T-cell (primary cell): ENCODE data around the gene CXCR5. TPM values are rescaled to one million over a fixed set of nuclear protein-coding genes. Genes with fewer than 3 reads are reported as not detected.

Source experiments
- ATAC-seq, 4 experiments: fragments of 200-7000 bp in 3 of 4; fragments of 150-1000 bp in 1 of 4; cut with Tn5 transposase; replicated peaks in 1 of 4; 1 replicate in 3 of 4; 2 replicates in 1 of 4; pipeline ENCODE4 v1.10.0; 2021; ENCODE audit warnings: moderate library complexity in 3 of 4, mild to moderate bottlenecking in 2 of 4, moderate number of reproducible peaks in 1 of 4
- CTCF ChIA-PET, 2 donors: fragments of 300-600 bp; sonication (Branson Sonifier 250); formaldehyde crosslinking; loops; one replicate each; lab custom pipeline; 2022; ENCODE audit warnings: antibody characterized with exemption in 2 of 2; lab: Charles Lee
- POLR2A ChIA-PET, 2 donors: fragments of 300-600 bp; sonication (Branson Sonifier 250); formaldehyde crosslinking; loops; one replicate each; lab custom pipeline; 2022; ENCODE audit warnings: antibody characterized with exemption in 2 of 2; lab: Charles Lee
- DNase-seq, 35 experiments: peaks; one replicate each; pipeline versions ENCODE4 v3.0.0 to v3.0.0-alpha.2; 2013 to 2023
- H3K27ac ChIP-seq: one replicate; pipeline ENCODE4 v1.5.1; 2013; ENCODE audit warnings: low read length
- H3K27me3 ChIP-seq, 2 experiments: replicated peaks in 1 of 2; 1 replicate in 1 of 2; 2 replicates in 1 of 2; pipeline versions ENCODE4 v1.6.1 to v1.7.0; 2013; ENCODE audit warnings: low read length in 1 of 2, mixed read lengths in 1 of 2; ENCODE audit not compliant: control insufficient read depth in 2 of 2, insufficient read depth in 2 of 2; ENCODE audit errors: extremely low read depth in 1 of 2
- H3K36me3 ChIP-seq, 2 donors: 1 replicate in 1 of 2; 2 replicates in 1 of 2; pipeline versions ENCODE4 v1.6.1 to v1.7.0; 2013; ENCODE audit warnings: low read length in 1 of 2; ENCODE audit not compliant: control insufficient read depth in 2 of 2, insufficient read depth in 1 of 2; ENCODE audit errors: extremely low read depth in 1 of 2
- H3K4me1 ChIP-seq, 2 experiments: 1 replicate in 1 of 2; 2 replicates in 1 of 2; pipeline versions ENCODE4 v1.6.1 to v1.7.0; 2013; ENCODE audit warnings: low read length in 2 of 2, mixed read lengths in 1 of 2; ENCODE audit not compliant: insufficient read depth in 2 of 2, control insufficient read depth in 1 of 2; ENCODE audit errors: extremely low read depth in 1 of 2
- H3K4me3 ChIP-seq, 2 donors: 1 replicate in 1 of 2; 2 replicates in 1 of 2; pipeline versions ENCODE4 v1.5.1 to v1.7.0; 2013; ENCODE audit warnings: mild to moderate bottlenecking in 2 of 2, low read length in 1 of 2, moderate library complexity in 1 of 2; ENCODE audit not compliant: control insufficient read depth in 1 of 2; ENCODE audit errors: extremely low read depth in 1 of 2
- H3K9me3 ChIP-seq: 2 replicates; pipeline ENCODE4 v1.7.0; 2013
- H3K27ac Mint-ChIP-seq, 2 donors: one replicate each; pipeline ENCODE4 v1.8.0; 2020 to 2021; ENCODE audit warnings: mild to moderate bottlenecking in 2 of 2, mixed read lengths in 2 of 2
- H3K27me3 Mint-ChIP-seq, 2 donors: one replicate each; pipeline ENCODE4 v1.8.0; 2021 to 2022; ENCODE audit warnings: mixed read lengths in 2 of 2
- H3K36me3 Mint-ChIP-seq: one replicate; pipeline ENCODE4 v1.8.0; 2021; ENCODE audit warnings: mixed read lengths
- H3K4me1 Mint-ChIP-seq, 3 donors: one replicate each; pipeline ENCODE4 v1.8.0; 2020 to 2022; ENCODE audit warnings: mixed read lengths in 3 of 3, mild to moderate bottlenecking in 1 of 3
- H3K4me3 Mint-ChIP-seq, 3 donors: one replicate each; pipeline ENCODE4 v1.8.0; 2020 to 2022; ENCODE audit warnings: mild to moderate bottlenecking in 3 of 3, mixed read lengths in 3 of 3, moderate library complexity in 3 of 3
- H3K9me3 Mint-ChIP-seq, 3 donors: one replicate each; pipeline ENCODE4 v1.8.0; 2020 to 2022; ENCODE audit warnings: mixed read lengths in 3 of 3
- whole genome bisulfite sequencing: methylation state at CpG from one replicate; pipeline ENCODE4 v1.1.5; 2013; ENCODE audit warnings: missing lambda C conversion rate; ENCODE audit not compliant: insufficient coverage; 5-methylcytosine and 5-hydroxymethylcytosine counted together
- total RNA-seq, 35 experiments: library from RNA in 6 of 35; stranded (reverse) in 6 of 35; fragments of 120-200 nt in 1 of 35; gene quantifications; one replicate each; pipeline versions ENCODE4 v1.2.1 to v1.2.4 and lab custom pipeline; 2013 to 2026

Gene CXCR5
- total RNA-seq, 5 donors from 2014 or later (not counting 1 experiment from before 2014, with no cell fraction given) = 4.7 to 10.6 (median 6.3) TPM

GRCh38 chr11:118885831-118886565, 2.3 kb downstream of the CXCR5 start:
- H3K4me3 ChIP-seq = peak overlapping the region in 1 of 2 donors; percentile 46
- H3K4me3 Mint-ChIP-seq = peak overlapping the region; percentile 68 to 79 (median 77)
- H3K9me3 ChIP-seq = no peaks in the 10 kb centered on the region
- WGBS = 83% methylated on average over 1 of the region's 12 CpGs
- H3K36me3 Mint-ChIP-seq = no peaks in the 10 kb centered on the region
- peaks cover 0 to 7% (median 0%) of the 10 kb centered on the region in 3 donors for H3K9me3 Mint-ChIP-seq
- H3K27ac Mint-ChIP-seq = peak overlapping the region; percentile 68 to 81
- peaks cover 75 to 85% (median 76%) of the 10 kb centered on the region in 3 donors for H3K4me1 Mint-ChIP-seq
- ATAC-seq (no peak), DNase-seq (no peak)
- no peaks in the 10 kb centered on the region for H3K27me3 ChIP-seq
- peaks cover 16 to 88% of the 10 kb centered on the region in 2 experiments for H3K4me1 ChIP-seq
- ChIA-PET CTCF (interaction anchor here (0.6 to 0.7 kb wide), 3 partner anchors 108 to 958 kb away, joined by 3 to 4 read pairs (median 3); no protein-coding TSS in a partner anchor), POLR2A (interaction anchor here (0.6 to 0.9 kb wide), 4 partner anchors 8 to 97 kb away, joined by 4 to 9 read pairs (median 6); no protein-coding TSS in a partner anchor)
- H3K27me3 Mint-ChIP-seq = no peaks in the 10 kb centered on the region
- H3K27ac ChIP-seq = no peak overlapping the region
- H3K36me3 ChIP-seq = no peaks in the 10 kb centered on the region

DNA sequence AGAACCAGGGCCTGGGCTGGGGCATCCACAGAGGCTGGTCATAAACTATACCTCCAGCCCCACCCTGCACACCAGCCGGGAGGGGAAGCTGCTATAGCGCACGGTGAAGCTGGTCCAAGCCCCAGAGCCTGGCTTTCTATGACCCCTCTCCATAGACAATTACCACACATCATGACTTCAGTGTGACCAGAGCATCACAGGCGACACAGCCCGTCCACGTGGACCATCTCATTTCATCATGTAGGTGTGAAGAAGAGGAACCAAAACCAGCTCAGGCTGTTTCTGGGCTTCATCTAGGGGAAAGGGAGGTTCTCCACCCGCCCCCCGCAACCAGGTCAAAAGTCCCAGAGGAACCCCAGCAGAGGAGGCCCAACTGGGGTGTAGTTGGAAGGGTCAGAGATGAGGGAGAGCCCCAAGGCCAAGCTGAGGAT, 3.0 kb downstream of the CXCR5 start:
- Histone ChIP-seq H3K9me3 (no peaks in the 10 kb centered on the region), H3K27ac (no peak overlapping the region), H3K4me3 (peak overlapping the region in 1 of 2 donors; percentile 3), H3K36me3 (no peaks in the 10 kb centered on the region), H3K4me1 (peaks cover 18 to 88% of the 10 kb centered on the region in 2 experiments), H3K27me3 (no peaks in the 10 kb centered on the region)
- ChIA-PET CTCF (no interaction called here), POLR2A (interaction anchor here (0.7 to 0.9 kb wide), 2 partner anchors 17 to 99 kb away, joined by 3 to 4 read pairs; no protein-coding TSS in a partner anchor)
- no peak for DNase-seq
- H3K9me3 Mint-ChIP-seq = peaks cover 0 to 7% (median 0%) of the 10 kb centered on the region in 3 donors
- WGBS = 83% methylated on average over 1 of the region's 8 CpGs
- no peak for ATAC-seq
- peak overlapping the region; percentile 54 to 77 (median 59) for H3K4me3 Mint-ChIP-seq
- no peaks in the 10 kb centered on the region for H3K27me3 Mint-ChIP-seq
- peaks cover 73 to 85% (median 75%) of the 10 kb centered on the region in 3 donors for H3K4me1 Mint-ChIP-seq
- H3K36me3 Mint-ChIP-seq = no peaks in the 10 kb centered on the region
- peak overlapping the region; percentile 68 to 77 for H3K27ac Mint-ChIP-seq

DNA sequence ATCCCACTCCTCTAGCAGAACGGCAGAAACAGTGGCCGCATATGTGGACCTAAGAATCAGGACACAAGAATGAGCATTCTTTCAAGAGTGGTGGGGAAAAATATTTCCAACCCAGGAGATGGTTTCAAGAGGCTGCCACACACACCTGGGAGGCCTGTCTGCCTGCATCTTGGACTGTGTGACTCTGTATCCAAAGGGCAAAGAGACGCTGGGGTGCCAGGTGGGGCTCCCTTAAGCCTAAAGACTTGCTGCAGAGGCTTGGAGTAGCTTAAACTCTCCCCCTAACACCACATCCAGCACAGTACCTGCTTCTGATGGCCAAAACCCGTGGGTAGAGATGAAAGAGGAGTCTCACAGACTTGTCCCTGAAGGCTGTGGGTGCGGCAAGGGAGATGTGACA, 3.5 kb downstream of the CXCR5 start:
- H3K36me3 ChIP-seq = no peaks in the 10 kb centered on the region
- peaks cover 0 to 7% (median 0%) of the 10 kb centered on the region in 3 donors for H3K9me3 Mint-ChIP-seq
- peak overlapping the region; percentile 52 to 72 for H3K27ac Mint-ChIP-seq
- no peak overlapping the region for H3K27ac ChIP-seq
- H3K9me3 ChIP-seq = no peaks in the 10 kb centered on the region
- ChIA-PET CTCF (no interaction called here), POLR2A (interaction anchor here in 1 of 2 donors (0.7 kb wide), 1 partner anchor 100 kb away, joined by 3 read pairs; no protein-coding TSS in a partner anchor)
- no peak for ATAC-seq
- H3K36me3 Mint-ChIP-seq = no peaks in the 10 kb centered on the region
- no peak for DNase-seq
- H3K4me3 Mint-ChIP-seq = peak overlapping the region; percentile 47 to 59 (median 54)
- WGBS = no CpG with 5 or more reads among the region's 5 CpGs
- peaks cover 77 to 87% (median 80%) of the 10 kb centered on the region in 3 donors for H3K4me1 Mint-ChIP-seq
- H3K27me3 Mint-ChIP-seq = no peaks in the 10 kb centered on the region
- peak overlapping the region in 1 of 2 donors; percentile 3 for H3K4me3 ChIP-seq
- peaks cover 23 to 88% of the 10 kb centered on the region in 2 experiments for H3K4me1 ChIP-seq
- H3K27me3 ChIP-seq = no peaks in the 10 kb centered on the region

DNA sequence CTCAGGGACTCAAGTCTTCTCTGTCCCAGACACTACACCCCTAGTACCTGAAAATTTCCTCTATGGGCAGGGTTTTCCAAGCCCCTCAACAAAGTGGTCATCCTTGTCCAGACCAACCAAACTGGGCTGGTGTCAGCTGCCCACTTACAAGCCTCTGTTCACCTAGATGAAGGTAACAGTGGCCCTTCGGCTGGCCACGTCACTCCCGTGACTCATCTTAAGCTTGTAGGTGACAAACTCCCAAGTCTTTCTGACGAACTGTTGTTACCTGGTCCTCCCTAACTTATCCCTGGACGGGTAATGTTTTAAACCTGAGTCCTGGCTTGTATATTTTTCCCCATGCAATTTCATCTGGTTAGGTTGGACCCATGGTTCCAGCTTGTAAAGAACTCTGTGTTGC, 4.7 kb downstream of the CXCR5 start:
- Mint-ChIP-seq H3K4me1 (peaks cover 77 to 87% (median 81%) of the 10 kb centered on the region in 3 donors), H3K36me3 (no peaks in the 10 kb centered on the region), H3K27ac (peak overlapping the region; percentile 75 to 84), H3K27me3 (no peaks in the 10 kb centered on the region), H3K9me3 (peaks cover 0 to 7% (median 0%) of the 10 kb centered on the region in 3 donors), H3K4me3 (peak overlapping the region in 2 of 3 donors; percentile 12 to 17)
- H3K27me3 ChIP-seq = no peaks in the 10 kb centered on the region
- 74% methylated on average over 4 of the region's 5 CpGs for WGBS
- ATAC-seq = no peak
- H3K36me3 ChIP-seq = no peaks in the 10 kb centered on the region
- H3K4me1 ChIP-seq = peaks cover 21 to 88% of the 10 kb centered on the region in 2 experiments
- ChIA-PET POLR2A (interaction anchor here in 1 of 2 donors (0.6 to 1.2 kb wide), 2 partner anchors 18 to 125 kb away, joined by 4 read pairs; no protein-coding TSS in a partner anchor), CTCF (interaction anchor here in 1 of 2 donors (0.6 kb wide), 1 partner anchor 22 kb away, joined by 3 read pairs; no protein-coding TSS in a partner anchor)
- no peaks in the 10 kb centered on the region for H3K9me3 ChIP-seq
- H3K4me3 ChIP-seq = peak overlapping the region in 1 of 2 donors; percentile 3
- peak overlapping the region; percentile 28 for H3K27ac ChIP-seq
- DNase-seq = no peak

- Histone ChIP-seq H3K36me3 (peaks cover 0 to 5% of the 10 kb centered on the region in 2 donors), H3K27me3 (no peaks in the 10 kb centered on the region), H3K9me3 (no peaks in the 10 kb centered on the region), H3K27ac (peak overlapping the region; percentile 11), H3K4me1 (peaks cover 27 to 93% of the 10 kb centered on the region in 2 experiments), H3K4me3 (no peak overlapping the region)
- POLR2A ChIA-PET = interaction anchor here (0.6 to 1.2 kb wide), 4 partner anchors 11 to 21 kb away, joined by 3 to 15 read pairs (median 4); no protein-coding TSS in a partner anchor
- Mint-ChIP-seq H3K36me3 (peaks cover 6% of the 10 kb centered on the region), H3K9me3 (peaks cover 0 to 7% (median 0%) of the 10 kb centered on the region in 3 donors), H3K4me3 (peak overlapping the region in 1 of 3 donors; percentile 88), H3K27ac (peak overlapping the region; percentile 83 to 86), H3K27me3 (no peaks in the 10 kb centered on the region), H3K4me1 (peaks cover 81 to 88% (median 82%) of the 10 kb centered on the region in 3 donors)
- DNase-seq (no peak), ATAC-seq (no peak)
- 95% methylated on average over 4 of the region's 5 CpGs for WGBS
- CTCF ChIA-PET = no interaction called here
Observed at GRCh38 chr11:118889797-118890196, 6.1 kb downstream of the CXCR5 start.

GRCh38 chr11:118892514-118892913, 8.8 kb downstream of the CXCR5 start:
- H3K9me3 Mint-ChIP-seq = peaks cover 0 to 7% (median 0%) of the 10 kb centered on the region in 3 donors
- DNase-seq (peak; percentile 52 to 85 (median 69)), ATAC-seq (peak; percentile 57 to 69 (median 66))
- H3K4me3 Mint-ChIP-seq = peak overlapping the region; percentile 65 to 88 (median 68)
- peak overlapping the region; percentile 78 for H3K27ac ChIP-seq
- H3K4me1 Mint-ChIP-seq = peaks cover 97 to 98% (median 98%) of the 10 kb centered on the region in 3 donors
- no peaks in the 10 kb centered on the region for H3K27me3 ChIP-seq
- ChIA-PET POLR2A (interaction anchor here (0.5 to 1.6 kb wide), 8 partner anchors 16 to 123 kb away, joined by 3 to 9 read pairs (median 8); no protein-coding TSS in a partner anchor), CTCF (interaction anchor here (0.6 to 2.0 kb wide), 9 partner anchors 13 to 136 kb away, joined by 3 to 11 read pairs (median 4); partner anchors contain the start of gene BCL9L (in 1 of the 2))
- H3K36me3 Mint-ChIP-seq = peaks cover 9% of the 10 kb centered on the region
- no CpG with 5 or more reads among the region's 4 CpGs for WGBS
- peak overlapping the region in 1 of 2 donors; percentile 4 for H3K4me3 ChIP-seq
- H3K4me1 ChIP-seq = peaks cover 40 to 100% of the 10 kb centered on the region in 2 experiments
- H3K36me3 ChIP-seq = peaks cover 0 to 16% of the 10 kb centered on the region in 2 donors
- no peaks in the 10 kb centered on the region for H3K9me3 ChIP-seq
- H3K27ac Mint-ChIP-seq = peak overlapping the region; percentile 97 to 99
- H3K27me3 Mint-ChIP-seq = no peaks in the 10 kb centered on the region
